Nephron (organoid): ENCODE measurements around the gene SPARC.

Experiments
- H3K27ac Mint-ChIP-seq, 3 experiments: 2 replicates each; pipeline ENCODE4 v1.8.0; 2020; ENCODE audit warnings: mixed read lengths in 3 of 3, mild to moderate bottlenecking in 2 of 3, moderate library complexity in 1 of 3
- H3K27me3 Mint-ChIP-seq: 2 replicates; pipeline ENCODE4 v1.8.0; 2021; ENCODE audit warnings: low read depth, mild to moderate bottlenecking, moderate library complexity, mixed read lengths
- H3K36me3 Mint-ChIP-seq: 2 replicates; pipeline ENCODE4 v1.8.0; 2020; ENCODE audit warnings: low read depth, mixed read lengths
- H3K4me1 Mint-ChIP-seq: 2 replicates; pipeline ENCODE4 v1.8.0; 2020; ENCODE audit warnings: mixed read lengths
- H3K4me3 Mint-ChIP-seq, 3 experiments: 2 replicates each; pipeline ENCODE4 v1.8.0; 2020; ENCODE audit warnings: mild to moderate bottlenecking in 3 of 3, mixed read lengths in 3 of 3, moderate library complexity in 2 of 3
- H3K9me3 Mint-ChIP-seq: 2 replicates; pipeline ENCODE4 v1.8.0; 2020; ENCODE audit warnings: mixed read lengths
- TF ChIP-seq, protein P1 (sequence below), 3 experiments: fragments of 200-600 bp; sonication (generic); IDR thresholded peaks; one replicate each; pipeline ENCODE4 v1.5.0; 2021; ENCODE audit warnings: antibody characterized with exemption in 3 of 3; ENCODE audit not compliant: unreplicated experiment in 3 of 3

The SPARC gene

DNA sequence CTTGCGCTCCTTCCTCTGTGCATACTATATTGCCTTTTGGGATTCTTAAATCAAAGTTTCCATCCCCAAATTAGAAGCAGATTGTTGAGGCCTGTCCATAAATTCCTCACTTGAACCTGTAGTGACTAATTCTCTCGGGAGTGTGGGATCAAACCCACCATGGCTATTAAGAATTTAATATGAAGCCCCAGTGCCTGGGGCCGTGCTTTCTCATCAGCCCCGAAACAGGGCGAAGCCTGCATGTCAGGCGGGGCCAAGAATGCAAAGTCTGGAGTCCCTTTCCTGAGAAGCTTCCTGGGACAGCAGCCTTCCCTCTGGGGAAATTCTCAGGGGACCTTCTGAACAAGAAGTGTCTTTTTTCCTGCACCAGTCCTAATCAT lies 66.3 kb downstream of the SPARC start:
- peak overlapping the region in 1 of 3 experiments; percentile 16 for H3K27ac Mint-ChIP-seq
- TF ChIP-seq, protein P1, sequence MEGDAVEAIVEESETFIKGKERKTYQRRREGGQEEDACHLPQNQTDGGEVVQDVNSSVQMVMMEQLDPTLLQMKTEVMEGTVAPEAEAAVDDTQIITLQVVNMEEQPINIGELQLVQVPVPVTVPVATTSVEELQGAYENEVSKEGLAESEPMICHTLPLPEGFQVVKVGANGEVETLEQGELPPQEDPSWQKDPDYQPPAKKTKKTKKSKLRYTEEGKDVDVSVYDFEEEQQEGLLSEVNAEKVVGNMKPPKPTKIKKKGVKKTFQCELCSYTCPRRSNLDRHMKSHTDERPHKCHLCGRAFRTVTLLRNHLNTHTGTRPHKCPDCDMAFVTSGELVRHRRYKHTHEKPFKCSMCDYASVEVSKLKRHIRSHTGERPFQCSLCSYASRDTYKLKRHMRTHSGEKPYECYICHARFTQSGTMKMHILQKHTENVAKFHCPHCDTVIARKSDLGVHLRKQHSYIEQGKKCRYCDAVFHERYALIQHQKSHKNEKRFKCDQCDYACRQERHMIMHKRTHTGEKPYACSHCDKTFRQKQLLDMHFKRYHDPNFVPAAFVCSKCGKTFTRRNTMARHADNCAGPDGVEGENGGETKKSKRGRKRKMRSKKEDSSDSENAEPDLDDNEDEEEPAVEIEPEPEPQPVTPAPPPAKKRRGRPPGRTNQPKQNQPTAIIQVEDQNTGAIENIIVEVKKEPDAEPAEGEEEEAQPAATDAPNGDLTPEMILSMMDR (IDR thresholded peaks at IDR 0.05; ENCODE audit: unreplicated experiment in 3 of 3), result no peak
- peaks cover 14% of the 10 kb centered on the region for H3K4me1 Mint-ChIP-seq
- no peaks in the 10 kb centered on the region for H3K9me3 Mint-ChIP-seq
- peaks cover 12% of the 10 kb centered on the region for H3K27me3 Mint-ChIP-seq
- H3K36me3 Mint-ChIP-seq, result no peaks in the 10 kb centered on the region
- H3K4me3 Mint-ChIP-seq, result no peak overlapping the region

DNA sequence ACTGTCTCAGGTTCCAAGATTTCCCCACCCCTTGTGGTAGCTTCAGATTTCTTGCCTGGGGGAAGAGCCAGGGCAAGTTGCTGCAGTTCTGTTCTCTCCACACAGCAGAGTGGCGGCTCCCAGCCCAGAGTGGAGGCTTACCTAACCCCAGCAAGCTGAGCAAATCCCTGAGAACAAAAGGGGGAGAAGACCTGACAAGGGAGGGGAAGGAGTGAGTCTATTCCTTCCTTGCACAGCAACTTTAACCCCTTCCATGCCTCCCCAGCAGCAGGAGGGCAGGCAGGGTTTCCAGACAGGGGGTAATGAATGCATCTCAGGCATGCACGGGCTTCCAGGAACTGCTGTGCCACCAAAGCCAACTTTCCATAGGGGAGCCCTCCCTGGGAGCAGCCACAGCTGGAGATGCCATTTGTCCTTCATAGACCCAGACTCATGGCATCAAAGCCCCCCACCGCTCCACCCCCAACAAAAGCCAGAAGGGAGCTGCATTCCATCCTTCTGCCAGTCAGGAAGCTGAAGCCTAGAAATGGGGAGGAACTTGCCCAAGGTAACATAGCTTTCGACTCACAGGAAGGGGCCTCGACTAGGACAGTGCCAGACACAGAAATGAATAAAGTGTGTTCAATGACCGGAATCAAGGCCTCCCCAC lies 66.8 kb downstream of the SPARC start:
- TF ChIP-seq, protein P1 (IDR thresholded peaks at IDR 0.05; ENCODE audit: unreplicated experiment in 3 of 3), result no peak
- no peaks in the 10 kb centered on the region for H3K36me3 Mint-ChIP-seq
- H3K27me3 Mint-ChIP-seq, result peaks cover 12% of the 10 kb centered on the region
- peak overlapping the region in 1 of 3 experiments; percentile 16 for H3K27ac Mint-ChIP-seq
- no peaks in the 10 kb centered on the region for H3K9me3 Mint-ChIP-seq
- H3K4me1 Mint-ChIP-seq, result peaks cover 14% of the 10 kb centered on the region
- no peak overlapping the region for H3K4me3 Mint-ChIP-seq

DNA sequence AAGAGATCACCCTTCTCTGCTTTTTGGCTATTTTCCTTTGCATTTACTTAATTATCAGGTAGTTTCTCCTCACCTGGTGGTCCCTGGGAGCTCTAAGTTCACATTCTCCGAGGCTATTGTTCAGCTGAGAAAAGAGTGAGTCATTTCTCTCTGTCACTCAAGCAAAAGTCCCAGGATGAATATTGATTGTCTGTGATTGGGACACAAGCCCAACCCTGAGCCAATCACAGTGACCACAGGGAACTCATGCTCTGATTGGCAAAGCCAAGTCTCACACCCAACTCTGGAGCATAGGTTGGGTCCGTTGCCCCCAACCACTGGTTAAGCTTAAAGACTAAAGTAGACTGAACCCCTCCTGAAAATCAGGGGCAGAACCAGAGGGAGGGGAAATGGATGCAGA lies 67.8 kb downstream of the SPARC start:
- Mint-ChIP-seq H3K27ac (no peak overlapping the region), H3K4me3 (no peak overlapping the region), H3K27me3 (peaks cover 12% of the 10 kb centered on the region), H3K36me3 (no peaks in the 10 kb centered on the region), H3K4me1 (peaks cover 7% of the 10 kb centered on the region), H3K9me3 (no peaks in the 10 kb centered on the region)
- TF ChIP-seq, protein P1 (IDR thresholded peaks at IDR 0.05; ENCODE audit: unreplicated experiment in 3 of 3), result no peak

DNA sequence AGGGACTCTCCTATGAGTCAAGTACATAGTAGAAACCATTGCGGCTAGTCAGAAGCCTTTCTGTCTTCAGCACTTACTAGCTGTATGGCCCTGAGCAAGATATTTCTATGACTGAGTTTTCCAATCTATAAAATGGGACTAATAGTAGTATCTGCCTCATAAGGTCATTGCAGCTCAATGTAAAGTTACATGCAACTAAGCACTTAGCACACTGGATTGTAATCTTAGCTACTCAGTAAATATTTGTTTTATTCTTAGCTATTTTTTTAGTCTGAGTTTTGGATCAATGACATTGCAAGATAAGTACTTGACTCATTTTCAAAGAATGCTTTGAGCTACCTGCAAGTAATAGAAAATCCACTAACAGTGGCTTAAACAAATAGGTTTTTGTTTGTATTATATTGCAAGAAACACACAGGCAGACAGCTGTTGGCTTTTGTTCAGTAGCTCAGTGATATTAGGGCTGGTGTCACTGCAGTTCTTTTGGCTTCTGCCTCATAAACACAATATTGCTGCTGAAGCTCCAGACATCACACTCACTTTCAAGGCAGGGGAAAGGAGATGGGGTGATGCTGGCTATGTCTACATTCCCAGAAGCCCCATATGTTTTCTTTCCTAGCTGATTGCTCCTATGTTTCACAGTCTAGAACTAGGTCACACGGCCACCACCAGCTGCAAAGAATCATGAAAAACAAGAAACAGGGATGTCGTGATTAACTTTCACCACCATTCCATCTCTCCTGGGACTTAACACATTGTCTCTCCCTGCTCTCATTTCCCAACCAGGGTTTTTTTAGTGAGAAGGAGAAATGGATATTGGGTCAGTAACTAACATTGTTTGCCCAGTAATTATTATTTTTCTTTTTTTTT lies 68.6 kb downstream of the SPARC start:
- TF ChIP-seq, protein P1 (IDR thresholded peaks at IDR 0.05; ENCODE audit: unreplicated experiment in 3 of 3), result no peak
- Mint-ChIP-seq H3K4me1 (peaks cover 14% of the 10 kb centered on the region), H3K4me3 (no peak overlapping the region), H3K9me3 (no peaks in the 10 kb centered on the region), H3K27me3 (peaks cover 12% of the 10 kb centered on the region), H3K27ac (no peak overlapping the region), H3K36me3 (no peaks in the 10 kb centered on the region)

DNA sequence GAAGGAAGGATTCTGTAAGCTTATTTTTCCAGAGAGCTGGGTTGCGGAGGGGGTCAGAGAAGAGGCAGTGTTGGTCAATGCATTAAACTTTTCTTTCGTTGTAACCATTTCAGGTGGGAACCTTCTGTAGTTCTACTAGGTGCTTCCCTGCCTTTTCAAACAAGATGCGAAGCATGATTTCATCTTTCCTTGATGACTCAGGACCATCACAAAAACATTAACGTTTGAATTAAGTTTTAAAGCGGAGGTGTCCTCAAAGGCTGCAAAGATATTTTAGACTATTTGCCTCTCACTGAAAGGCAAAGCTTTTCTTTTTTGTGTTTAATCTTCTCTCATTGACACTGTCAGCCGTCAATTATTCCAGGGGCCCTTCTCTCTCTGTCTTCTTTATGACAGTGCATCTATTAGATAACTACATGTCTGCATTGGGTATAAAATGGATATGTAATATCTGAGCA lies 69.3 kb downstream of the SPARC start:
- Mint-ChIP-seq H3K4me1 (peaks cover 17% of the 10 kb centered on the region), H3K27me3 (peaks cover 11% of the 10 kb centered on the region), H3K4me3 (no peak overlapping the region), H3K9me3 (no peaks in the 10 kb centered on the region), H3K36me3 (no peaks in the 10 kb centered on the region), H3K27ac (no peak overlapping the region)
- TF ChIP-seq, protein P1 (IDR thresholded peaks at IDR 0.05; ENCODE audit: unreplicated experiment in 3 of 3), result no peak
